ENCODE measurements around the gene P3H3. TPM values are rescaled to one million over a fixed set of nuclear protein-coding genes. Genes with fewer than 3 reads are reported as not detected.

Gene P3H3
- total and polyA plus RNA-seq, 9 of the 15 experiments (the other 6 are each of a cell fraction or from before 2014, with no cell fraction given) = 0.03 to 15.0 (median 4.8) TPM

DNA sequence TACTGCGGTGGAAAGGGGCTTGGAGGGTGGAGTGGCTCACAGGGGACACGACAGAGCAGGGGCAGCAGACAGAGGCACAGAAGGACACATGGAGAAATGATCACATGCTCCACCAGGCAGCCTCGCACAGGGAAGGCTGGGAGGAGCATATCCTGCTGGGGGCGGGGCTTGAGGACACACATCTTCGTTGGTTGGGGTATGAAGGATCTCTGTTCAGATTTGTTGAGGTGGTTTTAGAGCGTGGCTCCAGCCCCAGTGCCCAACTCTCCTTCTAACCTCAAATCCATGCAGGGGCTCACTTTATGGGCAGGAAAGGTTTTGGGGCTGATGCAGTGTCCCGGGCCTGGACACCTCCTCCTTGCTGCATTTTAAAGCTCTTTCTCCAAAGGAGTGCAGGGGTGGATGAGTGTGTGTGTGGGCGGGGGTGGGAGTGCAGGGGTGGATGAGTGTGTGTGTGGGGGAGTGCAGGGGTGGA lies 733 bp upstream of the P3H3 start (continued):
- no peak for TF ChIP-seq TAF1 (IDR thresholded peaks at IDR 0.05; ENCODE audit: control insufficient read depth, extremely low read depth, insufficient read depth, low read length, severe bottlenecking)
- TF ChIP-seq NFYB (IDR thresholded peaks at IDR 0.05; ENCODE audit: extremely low read depth, insufficient read length) = no peak
- TF ChIP-seq ZNF407 (IDR thresholded peaks at IDR 0.05; ENCODE audit: low read depth) = no peak
- no peak for TF ChIP-seq ZNF239 (CRISPR knock-in tag; IDR thresholded peaks at IDR 0.05)
- peak in 1 of 2 experiments; percentile 36; a peak in 1 of 4 replicates for TF ChIP-seq MNT (conservative IDR thresholded peaks at IDR 0.05)
- TF ChIP-seq, protein P1, sequence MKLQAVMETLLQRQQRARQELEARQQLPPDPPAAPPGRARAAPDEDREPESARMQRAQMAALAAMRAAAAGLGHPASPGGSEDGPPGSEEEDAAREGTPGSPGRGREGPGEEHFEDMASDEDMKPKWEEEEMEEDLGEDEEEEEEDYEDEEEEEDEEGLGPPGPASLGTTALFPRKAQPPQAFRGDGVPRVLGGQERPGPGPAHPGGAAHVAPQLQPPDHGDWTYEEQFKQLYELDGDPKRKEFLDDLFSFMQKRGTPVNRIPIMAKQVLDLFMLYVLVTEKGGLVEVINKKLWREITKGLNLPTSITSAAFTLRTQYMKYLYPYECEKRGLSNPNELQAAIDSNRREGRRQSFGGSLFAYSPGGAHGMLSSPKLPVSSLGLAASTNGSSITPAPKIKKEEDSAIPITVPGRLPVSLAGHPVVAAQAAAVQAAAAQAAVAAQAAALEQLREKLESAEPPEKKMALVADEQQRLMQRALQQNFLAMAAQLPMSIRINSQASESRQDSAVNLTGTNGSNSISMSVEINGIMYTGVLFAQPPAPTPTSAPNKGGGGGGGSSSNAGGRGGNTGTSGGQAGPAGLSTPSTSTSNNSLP (IDR thresholded peaks at IDR 0.05; ENCODE audit: borderline replicate concordance, low read depth, low read length) = no peak
- TF ChIP-seq PML (IDR thresholded peaks at IDR 0.05; ENCODE audit: low read length) = no peak
- no peak for TF ChIP-seq BCOR (IDR thresholded peaks at IDR 0.05)
- TF ChIP-seq HNRNPL (IDR thresholded peaks at IDR 0.05; ENCODE audit: low read depth, low read length) = no peak
- TF ChIP-seq EP300 (IDR thresholded peaks at IDR 0.05; ENCODE audit: low read length) = no peak
- TF ChIP-seq RNF219 (CRISPR knock-in tag; IDR thresholded peaks at IDR 0.05) = no peak
- TF ChIP-seq RFX5 (IDR thresholded peaks at IDR 0.05; ENCODE audit: low read depth, low read length) = no peak
- no peak for TF ChIP-seq CREBBP (IDR thresholded peaks at IDR 0.05; ENCODE audit: low read depth, low read length)
- TF ChIP-seq SMAD4 (CRISPR knock-in tag; conservative IDR thresholded peaks at IDR 0.05) = no peak
- no peak for TF ChIP-seq ZBTB1 (CRISPR knock-in tag; IDR thresholded peaks at IDR 0.05; ENCODE audit: borderline replicate concordance, low read depth)

Measured in K562 (cell line).